WTC11 (cell line): ENCODE data around the gene ZNHIT2. TPM values are rescaled to one million over a fixed set of nuclear protein-coding genes. Genes with fewer than 3 reads are reported as not detected.

Experiments
- ATAC-seq: fragments of 200-7000 bp; cut with Tn5 transposase; 2 replicates; pipeline ENCODE4 v1.10.0; 2021; ENCODE audit warnings: mild to moderate bottlenecking, moderate library complexity
- CTCF ChIA-PET: fragments of 300-600 bp; sonication (Branson Sonifier 250); formaldehyde crosslinking; loops from one replicate; lab custom pipeline; 2021; ENCODE audit warnings: antibody characterized with exemption; lab: Charles Lee
- POLR2A ChIA-PET: fragments of 350-600 bp; sonication (Branson Sonifier 250); formaldehyde crosslinking; loops from one replicate; lab custom pipeline; 2021; ENCODE audit warnings: antibody characterized with exemption; lab: Charles Lee
- DNase-seq: peaks from one replicate; pipeline ENCODE4 v3.0.0; 2021; ENCODE audit warnings: low spot score
- H3K27ac Mint-ChIP-seq: 2 replicates; pipeline ENCODE4 v1.8.0; 2021; ENCODE audit warnings: mixed read lengths
- H3K27me3 Mint-ChIP-seq: 2 replicates; pipeline ENCODE4 v1.8.0; 2021; ENCODE audit warnings: low read depth, mild to moderate bottlenecking, moderate library complexity, mixed read lengths
- H3K36me3 Mint-ChIP-seq: 2 replicates; pipeline ENCODE4 v1.8.0; 2021; ENCODE audit warnings: mixed read lengths
- H3K4me1 Mint-ChIP-seq: 2 replicates; pipeline ENCODE4 v1.8.0; 2022; ENCODE audit warnings: mixed read lengths
- H3K4me3 Mint-ChIP-seq: 2 replicates; pipeline ENCODE4 v1.8.0; 2021; ENCODE audit warnings: mild to moderate bottlenecking, moderate library complexity, mixed read lengths
- H3K9me3 Mint-ChIP-seq: 2 replicates; pipeline ENCODE4 v1.8.0; 2021; ENCODE audit warnings: mixed read lengths
- ATF1 ChIP-seq: sonication (generic); formaldehyde crosslinking; IDR thresholded peaks from 2 replicates; pipeline ENCODE4 v1.8.1; 2023; ENCODE audit warnings: mild to moderate bottlenecking, moderate library complexity, missing genetic modification reagents
- CREM ChIP-seq: sonication (generic); formaldehyde crosslinking; IDR thresholded peaks from 2 replicates; pipeline ENCODE4 v1.8.1; 2022; ENCODE audit warnings: mild to moderate bottlenecking, missing genetic modification reagents, moderate library complexity
- IRF2 ChIP-seq: sonication (generic); formaldehyde crosslinking; IDR thresholded peaks from 2 replicates; pipeline ENCODE4 v1.8.0; 2022; ENCODE audit warnings: low read depth, missing genetic modification reagents, borderline replicate concordance
- RORB ChIP-seq: fragments of 250-450 bp; sonication (Bioruptor Pico); IDR thresholded peaks from 2 replicates; pipeline ENCODE4 v1.9.0; 2021; ENCODE audit warnings: mild to moderate bottlenecking
- SMAD3 ChIP-seq: sonication (generic); formaldehyde crosslinking; IDR thresholded peaks from 2 replicates; pipeline ENCODE4 v1.8.0; 2022; ENCODE audit warnings: missing genetic modification reagents, mild to moderate bottlenecking, borderline replicate concordance
- SOX15 ChIP-seq: fragments of 250-450 bp; sonication (Bioruptor Pico); IDR thresholded peaks from 2 replicates; pipeline ENCODE4 v1.9.0; 2021; ENCODE audit warnings: mild to moderate bottlenecking
- TEAD4 ChIP-seq: sonication (generic); formaldehyde crosslinking; IDR thresholded peaks from 2 replicates; pipeline ENCODE4 v1.8.0; 2022; ENCODE audit warnings: mild to moderate bottlenecking, missing genetic modification reagents
- TP53 ChIP-seq: sonication (generic); formaldehyde crosslinking; IDR thresholded peaks from 2 replicates; pipeline ENCODE4 v1.8.1; 2023; ENCODE audit warnings: mild to moderate bottlenecking, missing genetic modification reagents
- ZNF121 ChIP-seq: sonication (generic); formaldehyde crosslinking; IDR thresholded peaks from 2 replicates; pipeline ENCODE4 v1.8.0; 2023; ENCODE audit warnings: missing genetic modification reagents
- ZNF232 ChIP-seq: sonication (generic); formaldehyde crosslinking; IDR thresholded peaks from 2 replicates; pipeline ENCODE4 v1.8.0; 2022; ENCODE audit warnings: mild to moderate bottlenecking, missing genetic modification reagents
- ZNF396 ChIP-seq: fragments of 250-450 bp; sonication (Bioruptor Pico); IDR thresholded peaks from 2 replicates; pipeline ENCODE4 v1.8.0; 2021; ENCODE audit warnings: mild to moderate bottlenecking, moderate library complexity, borderline replicate concordance
- total RNA-seq: library from RNA; stranded (reverse); gene quantifications from 3 replicates; pipeline ENCODE4 v1.2.3, GENCODE V29; 2021
- TF ChIP-seq, protein P1 (sequence below): sonication (generic); formaldehyde crosslinking; IDR thresholded peaks from 2 replicates; pipeline ENCODE4 v1.8.1; 2022; ENCODE audit warnings: low read depth, missing genetic modification reagents, borderline replicate concordance
- TF ChIP-seq, protein P2 (sequence below): fragments of 250-450 bp; sonication (Bioruptor Pico); IDR thresholded peaks from 2 replicates; pipeline ENCODE4 v2.1.2; 2022; ENCODE audit warnings: mild to moderate bottlenecking, moderate library complexity
- TF ChIP-seq, protein P3 (sequence below): sonication (generic); formaldehyde crosslinking; IDR thresholded peaks from 2 replicates; pipeline ENCODE4 v1.8.1; 2022; ENCODE audit warnings: low read depth, mild to moderate bottlenecking, moderate library complexity, missing genetic modification reagents, borderline replicate concordance
- TF ChIP-seq, protein P4 (sequence below): fragments of 250-450 bp; sonication (Bioruptor Pico); IDR thresholded peaks from 2 replicates; pipeline ENCODE4 v1.9.0; 2021; ENCODE audit warnings: mild to moderate bottlenecking
- TF ChIP-seq, protein P5 (sequence below): sonication (generic); formaldehyde crosslinking; IDR thresholded peaks from 2 replicates; pipeline ENCODE4 v1.8.1; 2023; ENCODE audit warnings: mild to moderate bottlenecking, moderate library complexity, missing genetic modification reagents
- TF ChIP-seq, protein P6 (sequence below): sonication (generic); formaldehyde crosslinking; IDR thresholded peaks from 2 replicates; pipeline ENCODE4 v1.8.0; 2023; ENCODE audit warnings: missing genetic modification reagents, mild to moderate bottlenecking, borderline replicate concordance
- TF ChIP-seq, protein P7 (sequence below): sonication (generic); formaldehyde crosslinking; IDR thresholded peaks from 2 replicates; pipeline ENCODE4 v1.8.0; 2022; ENCODE audit warnings: mild to moderate bottlenecking, missing genetic modification reagents
- TF ChIP-seq, protein P8 (sequence below): sonication (generic); formaldehyde crosslinking; IDR thresholded peaks from 2 replicates; pipeline ENCODE4 v1.8.0; 2022; ENCODE audit warnings: mild to moderate bottlenecking, missing genetic modification reagents

Gene ZNHIT2
- total RNA-seq, 1 experiment from 2014 or later: 16.7 TPM

DNA sequence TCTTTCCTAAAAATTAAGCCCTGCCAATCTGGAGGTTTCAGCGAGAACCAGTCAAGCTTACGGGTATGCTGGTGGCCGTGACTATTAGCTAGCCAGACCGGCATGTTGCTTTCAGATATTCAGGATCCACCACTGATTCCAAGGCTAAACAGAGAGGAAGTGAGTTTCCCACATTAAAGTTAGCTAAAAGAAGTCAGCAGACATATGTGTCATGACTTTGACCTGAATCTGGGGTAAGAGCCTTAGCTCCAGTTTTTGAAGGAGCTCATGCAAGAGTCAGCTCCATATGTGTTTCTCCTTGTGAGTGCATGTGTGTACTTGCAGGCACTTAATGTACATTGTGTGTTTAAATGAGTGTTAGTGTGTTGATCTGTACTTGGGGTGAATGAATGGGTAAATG lies 32.1 kb downstream of the ZNHIT2 start (continued):
- TF ChIP-seq TP53 (CRISPR knock-in tag): no peak
- TF ChIP-seq, protein P1, sequence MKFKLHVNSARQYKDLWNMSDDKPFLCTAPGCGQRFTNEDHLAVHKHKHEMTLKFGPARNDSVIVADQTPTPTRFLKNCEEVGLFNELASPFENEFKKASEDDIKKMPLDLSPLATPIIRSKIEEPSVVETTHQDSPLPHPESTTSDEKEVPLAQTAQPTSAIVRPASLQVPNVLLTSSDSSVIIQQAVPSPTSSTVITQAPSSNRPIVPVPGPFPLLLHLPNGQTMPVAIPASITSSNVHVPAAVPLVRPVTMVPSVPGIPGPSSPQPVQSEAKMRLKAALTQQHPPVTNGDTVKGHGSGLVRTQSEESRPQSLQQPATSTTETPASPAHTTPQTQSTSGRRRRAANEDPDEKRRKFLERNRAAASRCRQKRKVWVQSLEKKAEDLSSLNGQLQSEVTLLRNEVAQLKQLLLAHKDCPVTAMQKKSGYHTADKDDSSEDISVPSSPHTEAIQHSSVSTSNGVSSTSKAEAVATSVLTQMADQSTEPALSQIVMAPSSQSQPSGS (CRISPR knock-in tag): no peak
- TF ChIP-seq, protein P2, sequence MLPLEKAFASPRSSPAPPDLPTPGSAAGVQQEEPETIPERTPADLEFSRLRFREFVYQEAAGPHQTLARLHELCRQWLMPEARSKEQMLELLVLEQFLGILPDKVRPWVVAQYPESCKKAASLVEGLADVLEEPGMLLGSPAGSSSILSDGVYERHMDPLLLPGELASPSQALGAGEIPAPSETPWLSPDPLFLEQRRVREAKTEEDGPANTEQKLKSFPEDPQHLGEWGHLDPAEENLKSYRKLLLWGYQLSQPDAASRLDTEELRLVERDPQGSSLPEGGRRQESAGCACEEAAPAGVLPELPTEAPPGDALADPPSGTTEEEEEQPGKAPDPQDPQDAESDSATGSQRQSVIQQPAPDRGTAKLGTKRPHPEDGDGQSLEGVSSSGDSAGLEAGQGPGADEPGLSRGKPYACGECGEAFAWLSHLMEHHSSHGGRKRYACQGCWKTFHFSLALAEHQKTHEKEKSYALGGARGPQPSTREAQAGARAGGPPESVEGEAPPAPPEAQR: no peak
- TF ChIP-seq ATF1 (CRISPR knock-in tag): no peak
- TF ChIP-seq, protein P3, sequence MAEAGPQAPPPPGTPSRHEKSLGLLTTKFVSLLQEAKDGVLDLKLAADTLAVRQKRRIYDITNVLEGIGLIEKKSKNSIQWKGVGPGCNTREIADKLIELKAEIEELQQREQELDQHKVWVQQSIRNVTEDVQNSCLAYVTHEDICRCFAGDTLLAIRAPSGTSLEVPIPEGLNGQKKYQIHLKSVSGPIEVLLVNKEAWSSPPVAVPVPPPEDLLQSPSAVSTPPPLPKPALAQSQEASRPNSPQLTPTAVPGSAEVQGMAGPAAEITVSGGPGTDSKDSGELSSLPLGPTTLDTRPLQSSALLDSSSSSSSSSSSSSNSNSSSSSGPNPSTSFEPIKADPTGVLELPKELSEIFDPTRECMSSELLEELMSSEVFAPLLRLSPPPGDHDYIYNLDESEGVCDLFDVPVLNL: no peak
- no peak for TF ChIP-seq CREM (CRISPR knock-in tag)
- TF ChIP-seq, all 79 proteins: peak for 0

DNA sequence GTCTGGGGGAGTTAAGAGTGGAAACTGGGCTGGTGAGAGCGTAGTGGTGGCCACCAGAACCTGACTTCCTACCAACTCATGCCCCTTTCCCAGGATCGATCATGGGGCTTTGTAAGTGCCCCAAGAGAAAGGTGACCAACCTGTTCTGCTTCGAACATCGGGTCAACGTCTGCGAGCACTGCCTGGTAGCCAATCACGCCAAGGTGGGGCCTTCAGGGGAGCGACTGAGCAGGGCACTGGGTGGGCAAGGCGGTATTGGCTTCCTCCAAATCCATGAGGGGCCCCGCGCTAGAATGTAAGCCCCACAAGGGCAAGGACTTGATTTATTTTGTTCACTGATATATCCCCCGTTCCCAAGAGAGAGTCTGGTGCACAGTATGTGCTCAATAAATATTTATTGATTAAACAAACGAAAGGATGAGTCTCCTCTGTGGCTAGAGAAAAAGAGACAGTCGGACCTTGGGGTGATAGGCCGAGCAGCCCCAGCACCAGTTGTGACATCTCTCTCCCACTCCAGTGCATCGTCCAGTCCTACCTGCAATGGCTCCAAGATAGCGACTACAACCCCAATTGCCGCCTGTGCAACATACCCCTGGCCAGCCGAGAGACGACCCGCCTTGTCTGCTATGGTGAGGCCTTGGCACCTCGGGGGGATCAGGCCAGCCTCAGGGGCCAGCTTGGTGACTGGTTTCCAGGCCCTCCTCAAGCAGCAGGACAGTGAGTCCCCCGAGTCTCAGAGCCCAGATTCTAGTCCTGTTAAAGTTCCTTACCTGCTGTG lies 32.7 kb downstream of the ZNHIT2 start:
- Mint-ChIP-seq H3K36me3 (peaks cover 28% of the 10 kb centered on the region), H3K4me3 (peak overlapping the region; percentile 94), H3K4me1 (peaks cover 10% of the 10 kb centered on the region), H3K9me3 (no peaks in the 10 kb centered on the region), H3K27ac (peak overlapping the region; percentile 99), H3K27me3 (no peaks in the 10 kb centered on the region)
- TF ChIP-seq, protein P4, sequence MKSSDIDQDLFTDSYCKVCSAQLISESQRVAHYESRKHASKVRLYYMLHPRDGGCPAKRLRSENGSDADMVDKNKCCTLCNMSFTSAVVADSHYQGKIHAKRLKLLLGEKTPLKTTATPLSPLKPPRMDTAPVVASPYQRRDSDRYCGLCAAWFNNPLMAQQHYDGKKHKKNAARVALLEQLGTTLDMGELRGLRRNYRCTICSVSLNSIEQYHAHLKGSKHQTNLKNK (CRISPR knock-in tag): no peak
- TF ChIP-seq, protein P5, sequence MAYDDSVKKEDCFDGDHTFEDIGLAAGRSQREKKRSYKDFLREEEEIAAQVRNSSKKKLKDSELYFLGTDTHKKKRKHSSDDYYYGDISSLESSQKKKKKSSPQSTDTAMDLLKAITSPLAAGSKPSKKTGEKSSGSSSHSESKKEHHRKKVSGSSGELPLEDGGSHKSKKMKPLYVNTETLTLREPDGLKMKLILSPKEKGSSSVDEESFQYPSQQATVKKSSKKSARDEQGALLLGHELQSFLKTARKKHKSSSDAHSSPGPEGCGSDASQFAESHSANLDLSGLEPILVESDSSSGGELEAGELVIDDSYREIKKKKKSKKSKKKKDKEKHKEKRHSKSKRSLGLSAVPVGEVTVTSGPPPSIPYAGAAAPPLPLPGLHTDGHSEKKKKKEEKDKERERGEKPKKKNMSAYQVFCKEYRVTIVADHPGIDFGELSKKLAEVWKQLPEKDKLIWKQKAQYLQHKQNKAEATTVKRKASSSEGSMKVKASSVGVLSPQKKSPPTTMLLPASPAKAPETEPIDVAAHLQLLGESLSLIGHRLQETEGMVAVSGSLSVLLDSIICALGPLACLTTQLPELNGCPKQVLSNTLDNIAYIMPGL (CRISPR knock-in tag): no peak
- TF ChIP-seq TP53 (CRISPR knock-in tag): no peak
- TF ChIP-seq, protein P3: no peak
- TF ChIP-seq SMAD3 (CRISPR knock-in tag): no peak
- TF ChIP-seq ZNF396 (CRISPR knock-in tag): no peak
- no peak for TF ChIP-seq RORB (CRISPR knock-in tag)
- no peak for TF ChIP-seq SOX15 (CRISPR knock-in tag)
- TF ChIP-seq ZNF121: no peak
- no peak for TF ChIP-seq ATF1 (CRISPR knock-in tag)
- no peak for TF ChIP-seq ZNF232
- no peak for TF ChIP-seq TEAD4
- TF ChIP-seq, protein P6, sequence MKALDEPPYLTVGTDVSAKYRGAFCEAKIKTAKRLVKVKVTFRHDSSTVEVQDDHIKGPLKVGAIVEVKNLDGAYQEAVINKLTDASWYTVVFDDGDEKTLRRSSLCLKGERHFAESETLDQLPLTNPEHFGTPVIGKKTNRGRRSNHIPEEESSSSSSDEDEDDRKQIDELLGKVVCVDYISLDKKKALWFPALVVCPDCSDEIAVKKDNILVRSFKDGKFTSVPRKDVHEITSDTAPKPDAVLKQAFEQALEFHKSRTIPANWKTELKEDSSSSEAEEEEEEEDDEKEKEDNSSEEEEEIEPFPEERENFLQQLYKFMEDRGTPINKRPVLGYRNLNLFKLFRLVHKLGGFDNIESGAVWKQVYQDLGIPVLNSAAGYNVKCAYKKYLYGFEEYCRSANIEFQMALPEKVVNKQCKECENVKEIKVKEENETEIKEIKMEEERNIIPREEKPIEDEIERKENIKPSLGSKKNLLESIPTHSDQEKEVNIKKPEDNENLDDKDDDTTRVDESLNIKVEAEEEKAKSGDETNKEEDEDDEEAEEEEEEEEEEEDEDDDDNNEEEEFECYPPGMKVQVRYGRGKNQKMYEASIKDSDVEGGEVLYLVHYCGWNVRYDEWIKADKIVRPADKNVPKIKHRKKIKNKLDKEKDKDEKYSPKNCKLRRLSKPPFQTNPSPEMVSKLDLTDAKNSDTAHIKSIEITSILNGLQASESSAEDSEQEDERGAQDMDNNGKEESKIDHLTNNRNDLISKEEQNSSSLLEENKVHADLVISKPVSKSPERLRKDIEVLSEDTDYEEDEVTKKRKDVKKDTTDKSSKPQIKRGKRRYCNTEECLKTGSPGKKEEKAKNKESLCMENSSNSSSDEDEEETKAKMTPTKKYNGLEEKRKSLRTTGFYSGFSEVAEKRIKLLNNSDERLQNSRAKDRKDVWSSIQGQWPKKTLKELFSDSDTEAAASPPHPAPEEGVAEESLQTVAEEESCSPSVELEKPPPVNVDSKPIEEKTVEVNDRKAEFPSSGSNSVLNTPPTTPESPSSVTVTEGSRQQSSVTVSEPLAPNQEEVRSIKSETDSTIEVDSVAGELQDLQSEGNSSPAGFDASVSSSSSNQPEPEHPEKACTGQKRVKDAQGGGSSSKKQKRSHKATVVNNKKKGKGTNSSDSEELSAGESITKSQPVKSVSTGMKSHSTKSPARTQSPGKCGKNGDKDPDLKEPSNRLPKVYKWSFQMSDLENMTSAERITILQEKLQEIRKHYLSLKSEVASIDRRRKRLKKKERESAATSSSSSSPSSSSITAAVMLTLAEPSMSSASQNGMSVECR (CRISPR knock-in tag): no peak
- no peak for TF ChIP-seq CREM (CRISPR knock-in tag)
- TF ChIP-seq, protein P7, sequence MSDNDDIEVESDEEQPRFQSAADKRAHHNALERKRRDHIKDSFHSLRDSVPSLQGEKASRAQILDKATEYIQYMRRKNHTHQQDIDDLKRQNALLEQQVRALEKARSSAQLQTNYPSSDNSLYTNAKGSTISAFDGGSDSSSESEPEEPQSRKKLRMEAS (CRISPR knock-in tag): no peak
- TF ChIP-seq, protein P8, sequence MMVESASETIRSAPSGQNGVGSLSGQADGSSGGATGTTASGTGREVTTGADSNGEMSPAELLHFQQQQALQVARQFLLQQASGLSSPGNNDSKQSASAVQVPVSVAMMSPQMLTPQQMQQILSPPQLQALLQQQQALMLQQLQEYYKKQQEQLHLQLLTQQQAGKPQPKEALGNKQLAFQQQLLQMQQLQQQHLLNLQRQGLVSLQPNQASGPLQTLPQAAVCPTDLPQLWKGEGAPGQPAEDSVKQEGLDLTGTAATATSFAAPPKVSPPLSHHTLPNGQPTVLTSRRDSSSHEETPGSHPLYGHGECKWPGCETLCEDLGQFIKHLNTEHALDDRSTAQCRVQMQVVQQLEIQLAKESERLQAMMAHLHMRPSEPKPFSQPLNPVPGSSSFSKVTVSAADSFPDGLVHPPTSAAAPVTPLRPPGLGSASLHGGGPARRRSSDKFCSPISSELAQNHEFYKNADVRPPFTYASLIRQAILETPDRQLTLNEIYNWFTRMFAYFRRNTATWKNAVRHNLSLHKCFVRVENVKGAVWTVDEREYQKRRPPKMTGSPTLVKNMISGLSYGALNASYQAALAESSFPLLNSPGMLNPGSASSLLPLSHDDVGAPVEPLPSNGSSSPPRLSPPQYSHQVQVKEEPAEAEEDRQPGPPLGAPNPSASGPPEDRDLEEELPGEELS (CRISPR knock-in tag): no peak
- TF ChIP-seq IRF2 (CRISPR knock-in tag): no peak
- POLR2A ChIA-PET: interaction anchor here (0.8 to 1.0 kb wide), 3 partner anchors 27 to 44 kb away, joined by 3 to 4 read pairs (median 4); partner anchors contain the start of genes SAC3D1, TM7SF2 and ZNHIT2
- no peak; the same call in 1 of the 2 replicates for ATAC-seq
- no peak for DNase-seq
- CTCF ChIA-PET: interaction anchor here (1.3 to 1.4 kb wide), 2 partner anchors 26 to 27 kb away, joined by 5 read pairs; partner anchors contain the start of gene TM7SF2
